Activated CD8-positive, alpha-beta memory T cell treated with anti-CD3 and anti-CD28 coated beads for 36 hours (primary cell): ENCODE data around the gene EBF3. TPM values are rescaled to one million over a fixed set of nuclear protein-coding genes. Genes with fewer than 3 reads are reported as not detected.

ENCODE experiments used
- CTCF ChIA-PET: fragments of 350-600 bp; sonication (Branson Sonifier 250); formaldehyde crosslinking; loops from one replicate; lab custom pipeline; 2021; ENCODE audit warnings: antibody characterized with exemption; lab: Charles Lee
- POLR2A ChIA-PET: fragments of 350-600 bp; sonication (Branson Sonifier 250); formaldehyde crosslinking; loops from one replicate; lab custom pipeline; 2021; ENCODE audit warnings: antibody characterized with exemption; lab: Charles Lee
- total RNA-seq, 2 experiments: library from RNA; stranded (reverse); gene quantifications; one replicate each; pipeline ENCODE4 v1.2.3, GENCODE V29; 2021

Gene EBF3
- total RNA-seq, 2 experiments from 2014 or later: not detected

DNA sequence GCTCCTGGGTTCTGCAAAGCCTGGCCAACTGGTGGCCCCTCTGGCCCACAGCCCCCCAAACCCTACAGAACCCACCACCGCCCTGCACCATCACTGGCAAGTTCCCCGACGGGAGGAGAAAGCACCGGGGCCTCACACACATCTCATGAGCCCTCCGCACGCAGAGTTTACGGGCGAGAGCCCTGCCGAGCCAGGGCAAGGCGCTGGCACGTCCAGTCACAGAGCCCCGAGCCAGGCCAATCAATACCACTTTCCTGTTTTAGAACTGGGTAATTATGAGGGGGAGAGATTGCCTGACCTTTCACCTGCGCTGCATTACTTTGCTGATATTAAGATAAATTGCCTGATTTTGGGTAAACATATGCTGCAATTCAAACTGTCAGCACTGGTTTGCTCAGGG lies 113.3 kb downstream of the EBF3 start:
- ChIA-PET CTCF (no interaction called here), POLR2A (no interaction called here)

DNA sequence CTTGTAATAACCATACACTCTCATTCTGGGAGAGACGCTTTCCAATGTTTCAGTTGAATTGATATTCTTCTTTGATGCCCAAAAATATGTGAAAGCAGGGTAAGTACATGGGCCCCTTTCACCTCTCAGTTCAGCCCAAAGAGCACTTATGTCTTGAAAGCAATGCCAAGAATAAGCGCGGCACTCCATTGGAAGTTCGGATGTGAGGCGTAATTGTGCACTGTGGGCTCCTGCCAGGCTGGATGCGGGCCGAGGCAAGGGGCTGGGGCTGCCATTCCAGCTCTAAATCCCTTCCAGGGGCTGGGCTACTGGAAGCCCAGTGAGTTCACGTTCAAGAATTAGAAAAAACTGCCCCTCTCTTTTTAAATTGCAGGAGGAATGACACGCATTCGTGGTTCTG lies 113.8 kb downstream of the EBF3 start:
- ChIA-PET POLR2A (no interaction called here), CTCF (no interaction called here)

DNA sequence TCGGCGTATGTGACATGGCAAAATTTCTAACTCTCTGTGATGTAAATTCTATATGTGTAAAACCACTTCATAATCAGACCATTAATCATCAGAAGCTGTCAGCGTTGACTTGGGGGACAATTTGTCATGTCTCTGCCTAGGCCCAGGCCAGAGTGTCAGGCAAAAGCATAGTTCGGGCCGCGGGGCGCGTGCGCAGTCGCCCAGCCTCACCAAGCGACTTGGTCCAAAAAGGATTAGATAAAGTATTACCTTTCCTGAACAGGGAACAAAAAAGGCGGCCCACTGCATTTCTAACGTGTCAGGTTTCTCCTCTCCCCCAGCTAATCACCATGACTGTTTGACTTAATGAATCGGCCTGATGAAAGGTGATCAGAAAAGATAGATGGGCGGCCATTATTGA lies 114.2 kb downstream of the EBF3 start:
- ChIA-PET POLR2A (no interaction called here), CTCF (no interaction called here)

DNA sequence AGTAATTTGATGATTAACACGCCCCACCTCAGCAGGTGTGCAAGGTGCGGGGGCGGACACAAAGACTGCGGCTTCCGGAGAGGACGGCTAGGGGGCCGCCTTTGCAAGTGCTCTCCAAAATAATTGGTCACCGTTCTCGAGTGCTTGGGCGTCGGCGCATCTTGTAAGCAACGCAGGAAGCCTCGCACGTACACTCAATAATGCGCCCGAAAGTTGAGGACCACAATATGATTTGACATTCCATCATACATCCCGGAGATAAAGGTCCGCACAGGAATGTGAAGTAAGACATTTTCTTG lies 114.7 kb downstream of the EBF3 start:
- ChIA-PET CTCF (no interaction called here), POLR2A (no interaction called here)

DNA sequence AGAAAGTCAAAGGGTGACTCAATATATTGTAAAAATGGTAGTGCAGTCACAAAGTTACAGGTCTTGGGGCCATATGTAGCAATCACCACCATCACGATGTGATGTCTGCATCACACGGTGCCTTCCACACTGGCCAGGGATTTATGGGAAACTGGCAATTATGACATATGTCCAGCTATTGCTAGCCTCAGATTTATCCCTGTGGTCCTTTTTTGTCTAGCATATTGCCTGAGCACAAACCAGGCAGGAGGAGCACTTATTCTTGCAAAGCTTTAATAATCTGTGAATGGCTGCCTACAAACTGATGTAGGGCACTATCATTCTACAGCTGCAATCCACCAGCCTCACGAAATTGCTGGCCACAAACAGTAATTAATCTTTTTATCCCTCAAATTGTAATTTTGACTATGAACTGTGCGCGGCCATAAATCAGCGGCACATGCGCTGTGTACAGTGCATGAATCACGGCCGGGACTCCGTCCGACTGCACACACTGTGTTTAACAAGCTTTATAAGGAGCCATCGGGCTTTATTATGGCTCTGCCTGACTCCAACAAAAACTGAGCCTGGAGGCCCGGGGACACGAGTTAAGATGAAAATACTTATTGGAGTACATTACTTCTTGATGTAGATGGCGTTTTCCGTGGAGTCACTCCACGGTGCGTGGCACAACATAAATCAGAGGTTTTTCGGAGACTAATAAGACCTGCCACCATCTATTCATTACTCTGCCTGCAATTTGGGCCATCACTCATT lies 115.2 kb downstream of the EBF3 start:
- ChIA-PET CTCF (interaction anchor here (0.6 kb wide), 1 partner anchor 28 kb away, joined by 3 read pairs; no protein-coding TSS in a partner anchor), POLR2A (no interaction called here)

DNA sequence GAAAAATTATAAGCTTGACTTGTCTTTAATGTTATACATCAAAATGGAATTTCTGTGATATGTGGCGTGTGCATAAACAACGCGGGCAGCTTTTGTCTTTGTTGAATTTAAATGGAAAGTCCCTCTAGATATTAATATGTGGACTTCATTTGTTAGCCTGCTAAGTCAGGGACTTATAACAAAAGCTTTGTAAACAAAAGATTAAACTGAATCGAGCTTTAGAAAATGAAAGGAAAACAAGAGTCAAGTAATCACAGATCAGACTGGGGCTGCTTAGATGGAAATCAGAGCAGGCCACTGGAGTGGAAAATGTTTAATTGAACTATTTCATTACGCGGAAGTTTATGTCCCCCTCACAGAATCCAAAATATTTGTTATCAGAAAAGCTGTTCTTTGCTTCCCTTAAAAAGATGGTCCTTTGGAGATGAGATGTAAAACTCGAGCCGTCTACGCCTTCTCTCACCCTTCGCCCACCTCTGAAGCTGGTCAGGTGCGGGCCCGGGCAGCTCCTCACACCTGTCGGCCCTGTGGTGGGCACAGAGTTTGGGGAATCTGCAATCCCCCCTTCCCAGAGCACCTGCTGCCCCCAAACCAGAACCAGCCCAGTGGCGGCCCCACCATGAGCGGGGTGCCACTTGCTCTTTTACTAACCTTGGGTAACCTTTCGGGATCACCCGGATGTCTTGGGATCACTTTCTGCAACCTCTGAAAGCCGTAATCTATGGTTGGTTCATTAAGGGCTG lies 116.2 kb downstream of the EBF3 start:
- ChIA-PET CTCF (no interaction called here), POLR2A (no interaction called here)

DNA sequence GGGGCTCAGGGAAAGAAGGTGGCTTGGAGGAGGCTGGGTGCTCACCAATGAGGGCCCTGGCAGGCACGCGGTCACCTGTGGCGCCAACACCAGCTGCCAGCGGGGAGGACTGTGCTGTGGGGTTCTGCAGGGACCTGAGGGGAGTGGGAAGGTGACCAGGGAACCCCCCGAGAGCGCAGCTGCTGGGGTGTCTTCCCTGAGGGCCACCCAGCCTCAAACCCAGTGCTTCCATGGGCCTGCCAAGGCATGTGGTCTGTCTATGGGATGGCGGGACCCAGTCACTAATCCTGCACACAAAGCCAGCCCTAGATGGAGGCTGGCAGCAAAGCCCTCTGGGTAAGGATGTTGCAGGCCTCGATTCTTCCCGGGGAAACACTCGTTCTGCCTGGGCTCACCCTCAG lies 117.1 kb downstream of the EBF3 start:
- ChIA-PET POLR2A (no interaction called here), CTCF (no interaction called here)

DNA sequence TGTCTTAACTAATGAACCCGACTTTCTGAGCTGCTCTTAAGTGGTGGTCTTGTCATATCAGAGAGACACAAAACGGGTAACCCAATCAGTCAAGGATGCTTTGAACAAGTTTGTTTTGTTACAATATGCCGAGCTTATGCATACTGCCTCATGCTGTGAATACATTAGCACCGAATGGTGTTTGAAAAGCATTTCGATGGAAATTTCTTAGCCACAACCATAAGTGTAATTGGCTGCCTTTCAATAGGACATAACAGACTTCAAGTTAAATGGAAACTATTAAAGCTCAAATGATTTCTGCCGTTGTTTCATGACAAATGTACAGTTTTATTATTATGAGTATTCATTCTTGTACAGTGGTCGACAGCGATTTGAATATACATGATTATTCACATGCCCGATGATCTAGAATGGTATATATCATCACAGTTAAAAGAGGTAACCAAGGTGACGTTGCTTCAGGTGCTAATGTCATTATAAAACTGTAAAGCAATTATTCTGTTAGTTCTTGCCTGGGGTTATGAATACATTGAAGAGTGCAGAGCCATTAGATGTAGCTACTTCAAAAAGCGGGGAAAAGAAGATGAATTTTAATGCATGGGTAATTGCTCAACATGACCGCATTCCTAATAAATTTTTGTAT lies 118.8 kb downstream of the EBF3 start:
- ChIA-PET CTCF (no interaction called here), POLR2A (no interaction called here)

DNA sequence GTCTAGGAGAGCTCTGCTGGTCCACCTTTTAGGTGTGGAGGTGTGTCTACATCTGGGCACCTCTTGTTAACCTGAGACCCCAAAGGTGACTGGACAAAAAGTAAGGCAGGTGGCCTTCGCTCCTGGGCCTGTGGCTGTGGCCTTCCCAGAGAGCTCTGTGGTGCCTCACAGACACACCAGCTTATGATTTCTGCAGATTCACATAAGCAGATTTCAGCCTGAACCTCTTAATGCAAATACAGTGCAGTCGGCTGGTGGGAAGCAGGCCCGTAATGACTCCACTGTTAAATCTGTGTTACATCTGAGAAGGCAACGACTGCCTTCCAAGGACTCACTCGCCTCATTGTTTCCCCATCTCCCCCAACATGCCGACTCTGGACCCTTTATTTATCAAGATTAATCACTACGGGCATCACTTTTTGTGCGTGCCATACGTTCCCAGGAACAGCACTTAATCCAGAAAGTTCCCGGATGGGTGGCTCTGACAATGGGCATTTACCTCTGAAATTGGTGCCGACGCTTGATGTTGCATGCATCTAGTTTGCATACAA lies 119.8 kb downstream of the EBF3 start:
- CTCF ChIA-PET: no interaction called here
- POLR2A ChIA-PET: no interaction called here

DNA sequence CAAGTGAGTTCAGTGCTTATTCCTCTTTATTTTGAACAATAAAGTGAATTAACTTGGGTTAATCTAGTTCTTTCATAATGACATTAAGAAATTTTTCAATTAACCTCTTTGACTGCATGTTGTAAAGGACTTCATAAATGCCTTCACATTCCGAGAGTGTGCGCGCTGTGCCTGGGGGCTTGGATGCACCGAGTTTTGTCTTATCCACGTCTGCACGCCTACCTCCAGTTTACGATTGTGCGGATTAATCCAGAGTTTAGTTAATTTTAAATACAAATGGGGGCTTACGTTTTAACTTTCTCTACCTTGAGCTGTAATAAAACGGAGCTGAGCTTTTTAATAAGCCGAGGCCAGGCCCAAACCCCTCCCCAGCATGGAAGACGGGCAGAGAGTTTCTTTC lies 120.4 kb downstream of the EBF3 start:
- ChIA-PET POLR2A (no interaction called here), CTCF (no interaction called here)

DNA sequence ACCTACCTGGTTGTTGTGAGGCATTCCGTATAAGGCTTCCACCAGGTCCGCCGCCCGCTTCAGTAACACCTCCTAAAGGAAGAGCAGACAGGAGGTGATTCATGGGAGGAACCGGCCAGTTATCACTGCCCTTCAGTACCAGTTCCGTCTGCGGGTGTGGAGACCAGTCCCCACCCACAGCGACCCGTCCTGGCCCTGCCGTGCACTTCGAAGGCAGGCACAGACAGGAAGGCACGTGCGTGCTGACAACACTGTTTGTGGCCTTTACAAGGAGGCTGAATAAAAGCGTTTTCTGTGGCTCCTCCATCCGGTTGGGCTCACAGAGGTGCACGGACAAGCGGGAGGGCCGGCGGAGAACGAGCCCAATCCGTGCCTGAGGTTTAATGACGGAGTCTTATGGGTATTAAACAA lies 120.9 kb downstream of the EBF3 start:
- ChIA-PET CTCF (no interaction called here), POLR2A (no interaction called here)

DNA sequence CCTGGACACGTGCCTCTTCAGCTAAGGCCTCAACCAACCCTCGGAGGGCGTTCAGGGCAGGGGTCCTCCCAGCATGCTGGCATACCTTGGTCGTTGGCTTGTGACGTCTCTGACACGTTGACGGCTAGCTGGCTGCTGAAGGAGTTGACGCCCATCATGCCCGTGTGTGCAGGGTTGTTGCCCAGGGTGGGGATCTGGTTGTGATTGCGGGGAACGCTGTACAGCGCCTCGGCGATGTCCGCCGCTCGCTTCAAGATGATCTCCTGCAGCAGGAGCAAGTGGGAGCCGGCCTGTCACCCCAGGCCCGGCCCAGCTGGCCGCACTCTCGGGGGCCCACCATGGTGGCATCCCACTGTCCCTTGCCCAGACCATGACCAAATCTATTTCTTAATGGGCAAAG lies 122.0 kb downstream of the EBF3 start:
- POLR2A ChIA-PET: no interaction called here
- CTCF ChIA-PET: no interaction called here

DNA sequence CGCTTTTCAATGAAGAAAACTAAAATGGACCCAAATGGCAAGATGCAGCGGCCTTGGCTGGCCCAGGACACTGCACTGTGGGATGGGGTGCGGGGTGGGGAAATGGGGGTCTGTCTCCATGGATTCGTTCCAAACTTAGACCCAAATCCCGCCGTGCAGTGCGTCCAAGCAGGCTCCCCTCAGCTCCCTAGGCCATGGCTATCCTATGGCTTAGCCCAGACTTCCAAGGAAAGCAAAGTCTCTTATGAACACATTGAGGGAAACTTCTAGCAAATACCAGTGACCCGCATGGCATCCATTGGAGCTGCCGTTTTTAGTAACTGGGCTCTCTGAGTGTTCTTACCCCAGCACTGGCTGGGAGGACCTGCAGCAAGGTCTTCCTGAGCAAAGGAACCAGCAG lies 122.5 kb downstream of the EBF3 start:
- ChIA-PET POLR2A (no interaction called here), CTCF (no interaction called here)

DNA sequence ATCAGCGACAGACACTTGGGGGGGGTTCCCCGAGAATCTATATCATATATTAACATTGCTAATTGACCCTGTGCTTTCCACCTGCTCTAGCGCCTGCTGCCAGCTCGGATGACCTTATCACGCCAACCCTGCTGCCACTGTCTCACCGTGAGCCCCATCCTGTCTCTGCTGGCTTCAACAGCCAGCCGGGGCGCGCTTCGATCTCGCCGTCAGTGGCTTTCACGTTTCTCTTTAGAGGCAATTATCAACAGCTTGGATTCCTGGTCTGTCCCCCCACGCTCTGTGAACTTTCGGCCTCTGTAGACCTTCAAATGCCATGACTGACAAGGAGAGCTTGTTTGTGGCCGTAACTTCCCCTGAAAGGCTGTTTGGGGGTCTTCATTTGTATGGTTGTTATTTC lies 123.0 kb downstream of the EBF3 start:
- CTCF ChIA-PET: no interaction called here
- POLR2A ChIA-PET: no interaction called here

DNA sequence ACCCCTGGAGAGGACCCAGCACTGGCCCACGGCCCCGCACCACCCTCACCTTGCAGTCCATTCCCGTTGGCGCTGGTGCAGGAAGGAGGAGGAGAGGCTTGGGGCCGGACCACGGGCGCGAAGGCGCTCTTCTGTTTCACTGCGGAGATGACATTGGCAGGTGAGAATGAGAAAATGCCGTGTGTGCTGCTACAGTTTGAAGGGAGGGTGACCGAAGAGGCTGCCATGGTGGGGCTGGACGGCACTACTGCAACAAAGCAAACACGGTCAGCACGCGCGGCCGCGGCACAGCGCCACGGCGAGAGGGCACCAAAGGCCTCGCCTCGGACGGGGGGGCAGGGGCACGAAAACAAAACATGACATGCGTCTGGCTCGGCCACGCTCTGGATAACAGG lies 123.9 kb downstream of the EBF3 start:
- ChIA-PET POLR2A (no interaction called here), CTCF (no interaction called here)

DNA sequence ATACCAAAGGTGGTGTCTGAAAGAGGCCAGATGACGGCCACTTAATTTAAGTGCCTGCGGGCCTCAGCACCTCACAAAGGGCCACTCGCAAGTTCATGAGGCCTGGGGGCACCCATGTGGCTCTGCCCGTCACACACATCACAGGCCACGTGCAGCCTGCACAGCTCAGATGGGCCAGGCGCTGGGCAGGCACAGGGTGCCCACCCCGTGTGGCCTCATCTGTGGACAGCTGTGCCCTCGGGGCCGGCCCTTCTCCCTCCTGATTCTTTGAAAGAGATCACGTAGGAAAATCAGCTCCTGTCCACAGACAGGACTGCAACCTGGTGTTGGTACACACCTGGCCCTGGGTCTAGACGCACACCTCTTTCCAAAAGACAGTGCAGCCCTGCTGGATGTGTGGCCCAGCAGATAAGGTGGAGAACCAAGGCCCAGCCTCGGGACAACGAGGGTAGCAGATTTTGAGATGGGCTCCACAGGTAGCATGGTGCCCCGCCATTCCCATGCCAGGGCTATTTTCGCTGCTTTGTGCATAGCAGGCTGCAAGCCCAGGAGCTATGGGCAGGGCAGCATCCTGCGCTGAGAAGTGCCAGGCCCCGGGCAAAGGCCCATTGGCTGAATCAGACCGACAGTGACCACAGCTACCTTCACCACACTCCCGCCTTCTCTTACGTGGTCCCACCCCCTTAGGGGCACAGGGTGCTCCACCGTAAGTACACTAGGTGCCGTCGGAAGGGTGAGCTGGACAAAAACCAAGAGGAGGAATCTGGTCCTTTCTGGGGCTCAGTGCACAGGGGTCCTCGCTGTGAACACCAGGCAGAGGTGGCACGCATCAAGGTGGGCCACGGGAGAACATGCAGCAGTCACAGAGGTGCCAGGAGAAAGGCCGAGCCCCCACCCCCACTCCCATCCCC lies 124.5 kb downstream of the EBF3 start:
- ChIA-PET POLR2A (no interaction called here), CTCF (no interaction called here)

DNA sequence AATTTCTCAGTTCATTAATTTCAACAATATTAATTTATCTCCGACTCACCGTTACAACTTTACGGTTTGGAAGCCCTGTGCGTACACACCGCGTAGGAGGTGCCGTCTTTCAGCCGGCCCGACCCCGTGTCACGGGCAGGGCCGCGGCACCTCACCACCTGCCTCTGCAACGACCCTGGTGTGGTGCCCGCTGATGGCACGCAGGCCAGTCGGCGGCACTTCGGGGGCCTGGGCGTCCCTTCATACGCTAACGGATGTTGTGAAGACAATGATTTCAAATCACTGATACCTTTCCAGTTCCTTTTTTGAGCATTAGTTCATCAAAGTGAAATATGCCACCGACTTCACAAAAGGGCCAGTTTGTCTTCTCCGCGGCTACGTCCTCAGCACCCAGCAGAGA lies 125.3 kb downstream of the EBF3 start:
- ChIA-PET CTCF (no interaction called here), POLR2A (no interaction called here)

DNA sequence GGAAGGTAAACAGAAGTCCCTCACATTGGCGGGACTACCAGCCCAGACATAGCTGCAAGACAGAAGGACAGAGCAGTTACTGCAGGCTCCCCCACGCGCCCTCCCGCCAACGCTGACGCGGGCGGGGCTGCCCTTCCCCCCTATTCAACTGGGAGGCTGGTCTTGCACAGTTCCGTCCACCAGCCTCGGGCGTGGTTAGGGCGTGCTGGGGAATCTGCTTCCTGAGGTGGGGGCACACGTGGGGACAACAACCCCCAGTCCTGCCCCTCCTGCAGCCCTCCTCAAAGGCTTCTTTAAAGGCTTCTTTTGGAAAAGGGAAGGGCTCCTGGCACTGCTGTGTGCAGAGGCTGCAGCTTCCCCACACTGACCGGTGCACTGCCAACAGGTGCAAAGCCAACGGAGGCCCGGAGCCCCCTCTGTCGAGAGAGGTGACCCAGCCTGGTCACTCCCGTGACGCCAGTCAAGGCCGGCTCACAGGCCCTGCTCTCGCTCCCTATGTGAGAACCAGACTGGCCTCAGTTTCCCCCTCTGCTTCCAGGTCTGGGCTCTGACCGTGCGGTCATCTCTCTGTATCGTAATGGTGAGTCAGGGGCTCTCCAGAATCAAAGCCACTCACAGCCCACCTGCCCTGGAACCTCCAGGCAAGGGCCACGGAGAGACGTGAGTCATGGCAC lies 126.0 kb downstream of the EBF3 start:
- CTCF ChIA-PET: no interaction called here
- POLR2A ChIA-PET: no interaction called here

DNA sequence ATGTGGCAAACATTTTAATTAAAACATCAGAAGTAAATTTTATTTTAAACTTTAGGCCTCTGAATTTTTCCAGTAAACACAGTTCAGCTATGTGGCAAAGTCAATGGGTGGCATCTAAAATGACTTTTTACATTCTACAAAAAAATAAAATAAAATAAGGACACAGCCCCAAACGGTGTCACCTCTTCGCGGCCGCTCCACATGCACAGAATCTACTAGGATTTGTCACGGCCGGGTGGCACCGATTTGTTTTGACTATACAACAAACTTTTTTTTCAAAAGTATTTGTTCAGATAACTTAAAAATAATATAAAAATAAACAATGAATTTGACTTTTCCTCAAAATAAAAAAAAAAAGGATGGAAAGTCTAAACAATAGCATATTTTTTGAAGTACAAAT lies 127.8 kb downstream of the EBF3 start:
- CTCF ChIA-PET: no interaction called here
- POLR2A ChIA-PET: no interaction called here
